HG02943 (cell line): ENCODE results near the gene LAMP1.
"Not testable (repeated sequence)": the region's sequence is repeated elsewhere in the genome, so short reads cannot be mapped to it uniquely, and the experiment has no call there.

Experiments
- ATAC-seq: cut with Tn5 transposase; IDR thresholded peaks from one replicate; pipeline ENCODE4 v1.9.1; 2021; ENCODE audit warnings: mild to moderate bottlenecking, low read depth, moderate library complexity; ENCODE audit not compliant: unreplicated experiment

LAMP1 gene

GRCh38 chr13:113295776-113296175, 1.3 kb upstream of the LAMP1 start:
- ATAC-seq = no peak

- peak; percentile 34 for ATAC-seq
Observed at GRCh38 chr13:113297370-113298042, 467 bp downstream of the LAMP1 start.

- no peak for ATAC-seq
Observed at GRCh38 chr13:113298043-113298945, 1.3 kb downstream of the LAMP1 start.

GRCh38 chr13:113299951-113300350, 2.9 kb downstream of the LAMP1 start:
- ATAC-seq = no peak

- no peak for ATAC-seq
Observed at GRCh38 chr13:113302986-113303385, 5.9 kb downstream of the LAMP1 start.

- ATAC-seq = no peak
Observed at GRCh38 chr13:113304121-113304520, 7.1 kb downstream of the LAMP1 start.

- ATAC-seq = no peak
Observed at GRCh38 chr13:113305208-113305607, 8.2 kb downstream of the LAMP1 start.

GRCh38 chr13:113307491-113307890, 10.5 kb downstream of the LAMP1 start:
- no peak for ATAC-seq

GRCh38 chr13:113309473-113309872, 12.4 kb downstream of the LAMP1 start:
- no peak for ATAC-seq

GRCh38 chr13:113314112-113314511, 17.1 kb downstream of the LAMP1 start:
- not testable (repeated sequence) for ATAC-seq

GRCh38 chr13:113314895-113315470, 17.9 kb downstream of the LAMP1 start:
- ATAC-seq = not testable (repeated sequence)

- ATAC-seq = no peak
Observed at GRCh38 chr13:113315992-113316391, 19.0 kb downstream of the LAMP1 start.

GRCh38 chr13:113317031-113317430, 20.0 kb downstream of the LAMP1 start:
- ATAC-seq = no peak

- no peak for ATAC-seq
Observed at GRCh38 chr13:113318956-113319355, 21.9 kb downstream of the LAMP1 start.

GRCh38 chr13:113319371-113319770, 22.3 kb downstream of the LAMP1 start:
- ATAC-seq = no peak

GRCh38 chr13:113320226-113320875, 23.3 kb downstream of the LAMP1 start:
- ATAC-seq = no peak

- no peak for ATAC-seq
Observed at GRCh38 chr13:113321546-113321945, 24.5 kb downstream of the LAMP1 start.

- ATAC-seq = no peak
Observed at GRCh38 chr13:113322043-113322461, 25.0 kb downstream of the LAMP1 start.

- ATAC-seq = no peak
Observed at GRCh38 chr13:113322890-113323651, 26.0 kb downstream of the LAMP1 start.

- ATAC-seq = no peak
Observed at GRCh38 chr13:113323869-113324268, 26.8 kb downstream of the LAMP1 start.
